Thymus (tissue), 11 donors: ENCODE measurements around the gene DENND1B. TPM values are rescaled to one million over a fixed set of nuclear protein-coding genes. Genes with fewer than 3 reads are reported as not detected.

Source experiments
- DNase-seq, 9 donors: peaks; one replicate each; pipeline ENCODE4 v3.0.0-alpha.2; 2013; ENCODE audit warnings: low spot score in 9 of 9, low read depth in 6 of 9, missing footprints in 1 of 9
- H3K27ac ChIP-seq, 2 donors: one replicate each; pipeline ENCODE4 v1.5.1; 2013; ENCODE audit warnings: control low read depth in 1 of 2, low read depth in 1 of 2, low read length in 1 of 2, mild to moderate bottlenecking in 1 of 2, moderate library complexity in 1 of 2
- H3K27me3 ChIP-seq, 2 donors: one replicate each; pipeline ENCODE4 v1.5.1; 2013; ENCODE audit warnings: low read length in 1 of 2; ENCODE audit not compliant: control insufficient read depth in 2 of 2, insufficient read depth in 1 of 2
- H3K36me3 ChIP-seq, 2 donors: one replicate each; pipeline ENCODE4 v1.5.1; 2013; ENCODE audit warnings: low read length in 1 of 2, mild to moderate bottlenecking in 1 of 2, moderate library complexity in 1 of 2; ENCODE audit not compliant: control insufficient read depth in 2 of 2, insufficient read depth in 2 of 2
- H3K4me1 ChIP-seq, 2 donors: one replicate each; pipeline ENCODE4 v1.5.1; 2013; ENCODE audit warnings: low read length in 2 of 2; ENCODE audit not compliant: control insufficient read depth in 2 of 2, insufficient read depth in 2 of 2
- H3K4me3 ChIP-seq, 2 donors: one replicate each; pipeline ENCODE4 v1.5.1; 2013; ENCODE audit warnings: low read length in 2 of 2, control low read depth in 1 of 2, mild to moderate bottlenecking in 1 of 2
- H3K9me3 ChIP-seq, 2 donors: one replicate each; pipeline ENCODE4 v1.5.1; 2013; ENCODE audit warnings: low read length in 1 of 2, mild to moderate bottlenecking in 1 of 2; ENCODE audit not compliant: control insufficient read depth in 2 of 2, insufficient read depth in 1 of 2
- WGBS: extraction: QIAGEN DNeasy Blood & Tissue Kit; methylation state at CpG from one replicate; pipeline ENCODE4 v1.1.7; 2013; 5-methylcytosine and 5-hydroxymethylcytosine counted together
- polyA plus RNA-seq: library from polyadenylated mRNA; stranded (reverse); fragments of 200-250 nt; gene quantifications from one replicate; pipeline ENCODE4 v1.2.3, GENCODE V29; 2013
- total RNA-seq: library from RNA; stranded (reverse); fragments of 120-200 nt; gene quantifications from one replicate; pipeline ENCODE4 v1.2.4, GENCODE V29; 2013
- donor health status: healthy.

Gene DENND1B
- total and polyA plus RNA-seq, 2 donors: 8.8 to 23.5 TPM

DNA sequence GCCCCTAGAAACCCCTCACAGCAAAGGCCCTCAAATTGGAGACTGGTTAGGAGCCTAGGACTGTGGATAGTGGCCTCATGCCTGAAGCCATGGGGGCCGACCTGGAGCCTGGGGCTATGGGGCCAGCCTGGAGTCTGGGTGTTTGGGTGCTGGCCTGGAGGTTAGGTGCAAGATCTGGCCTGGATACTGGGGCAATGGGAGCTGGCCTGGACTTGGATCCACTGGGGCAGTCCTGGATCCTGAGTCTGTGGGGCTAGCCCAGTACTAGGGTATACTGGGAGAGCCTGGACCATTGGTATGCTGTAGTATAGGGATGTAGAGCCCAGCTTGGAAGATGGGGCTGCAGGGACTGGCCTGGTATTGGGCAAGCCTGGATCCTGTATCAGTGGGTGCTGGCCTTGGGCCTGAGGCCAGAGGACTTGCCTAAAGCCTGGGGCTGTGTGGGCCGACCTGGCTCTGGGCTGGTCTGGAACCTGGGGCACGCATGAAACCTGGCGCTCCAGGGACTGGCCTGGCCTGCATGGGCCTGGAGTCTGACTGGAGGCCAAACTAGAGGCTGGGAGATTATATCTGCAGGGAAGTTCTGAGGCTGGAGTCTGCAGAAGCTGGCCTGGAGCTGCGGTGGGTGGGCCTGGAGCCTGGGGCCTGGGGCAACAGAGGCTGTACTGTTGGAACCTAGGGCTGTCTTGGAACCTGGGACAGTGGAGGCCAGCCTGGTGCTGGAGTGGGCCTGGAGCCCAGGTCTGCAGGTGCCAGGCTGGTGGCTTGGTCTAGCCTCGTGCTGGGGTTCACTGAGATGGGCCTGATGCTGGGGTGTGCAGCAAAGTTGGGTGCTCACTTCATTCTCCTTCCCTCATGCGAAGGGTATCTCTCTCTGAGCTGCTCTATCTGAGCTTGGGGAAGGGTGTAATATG lies 12.6 kb upstream of the DENND1B start:
- H3K9me3 ChIP-seq: no peaks in the 10 kb centered on the region
- no peaks in the 10 kb centered on the region for H3K27me3 ChIP-seq
- 96% methylated on average over 7 of the region's 7 CpGs for WGBS
- DNase-seq: no peak
- no peaks in the 10 kb centered on the region for H3K4me1 ChIP-seq
- no peaks in the 10 kb centered on the region for H3K36me3 ChIP-seq
- H3K27ac ChIP-seq: no peak overlapping the region
- H3K4me3 ChIP-seq: no peak overlapping the region

DNA sequence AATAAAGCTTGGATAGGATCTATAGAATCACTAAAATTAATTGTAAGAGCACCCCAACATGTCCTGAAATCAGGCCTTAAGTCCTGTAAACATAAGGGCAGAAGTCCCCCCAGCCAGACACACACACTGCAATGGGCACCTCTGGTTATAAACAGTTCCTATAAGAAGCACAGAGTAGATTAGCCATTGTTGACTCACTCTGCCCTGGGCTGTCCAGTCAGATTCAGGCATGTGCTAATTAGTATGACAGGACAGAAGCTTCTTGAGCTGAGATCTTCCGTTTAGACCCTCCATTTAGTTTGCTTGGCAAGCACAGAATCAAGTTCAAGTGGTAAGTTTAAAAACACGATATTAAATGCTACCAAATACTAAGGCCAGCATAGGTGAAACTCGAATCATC lies 11.8 kb upstream of the DENND1B start:
- H3K4me1 ChIP-seq: no peaks in the 10 kb centered on the region
- no peaks in the 10 kb centered on the region for H3K9me3 ChIP-seq
- H3K36me3 ChIP-seq: no peaks in the 10 kb centered on the region
- no peaks in the 10 kb centered on the region for H3K27me3 ChIP-seq
- WGBS: 97% methylated on average over 3 of the region's 3 CpGs
- H3K27ac ChIP-seq: no peak overlapping the region
- no peak for DNase-seq
- no peak overlapping the region for H3K4me3 ChIP-seq

DNA sequence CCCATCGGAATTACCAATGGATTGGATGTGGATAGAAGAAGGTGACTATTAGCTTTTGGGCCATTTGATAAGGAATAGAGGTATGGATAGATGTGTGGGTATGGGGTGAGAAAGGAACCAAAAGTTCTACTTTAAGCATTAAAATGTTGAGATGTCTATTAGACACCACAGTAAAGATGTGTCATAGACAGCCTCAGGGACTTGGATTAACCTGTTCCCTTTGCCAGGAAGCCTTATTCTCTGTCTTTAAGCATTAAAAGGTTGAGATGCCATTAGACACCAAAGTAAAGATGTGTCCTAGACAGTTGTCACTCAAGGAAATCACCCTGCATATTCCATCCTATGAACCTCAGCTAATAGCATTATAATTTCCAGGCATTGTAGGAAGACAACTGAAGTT lies 11.0 kb upstream of the DENND1B start:
- WGBS: 97% methylated on average over 1 of the region's 1 CpG

DNA sequence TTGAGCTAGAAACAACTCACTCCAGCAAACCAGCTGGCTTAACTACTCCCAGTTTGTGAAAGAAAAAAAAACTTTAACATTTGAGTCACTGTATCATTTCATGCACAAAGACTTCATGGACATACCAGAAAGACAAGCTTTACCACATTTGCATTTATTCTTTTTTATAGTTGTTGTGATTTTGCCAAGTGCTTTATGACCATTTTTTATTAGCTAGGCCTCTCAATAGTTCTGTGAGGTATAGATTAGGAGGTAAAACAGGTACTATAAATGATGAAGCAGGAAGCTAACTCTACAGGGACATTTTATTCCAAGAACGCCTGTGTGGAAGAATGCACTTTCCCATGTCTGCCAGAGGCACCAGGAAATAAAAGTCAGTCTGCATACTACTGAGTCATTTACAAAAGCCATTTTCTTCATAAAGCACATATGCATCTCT lies 8.2 kb upstream of the DENND1B start:
- DNase-seq: no peak
- no peaks in the 10 kb centered on the region for H3K4me1 ChIP-seq
- no peak overlapping the region for H3K27ac ChIP-seq
- WGBS: 98% methylated on average over 1 of the region's 1 CpG
- no peaks in the 10 kb centered on the region for H3K9me3 ChIP-seq
- H3K36me3 ChIP-seq: no peaks in the 10 kb centered on the region
- H3K4me3 ChIP-seq: no peak overlapping the region
- no peaks in the 10 kb centered on the region for H3K27me3 ChIP-seq

More for the DNA sequence above, 11.0 kb upstream of the DENND1B start:
- no peak overlapping the region for H3K4me3 ChIP-seq
- no peaks in the 10 kb centered on the region for H3K9me3 ChIP-seq
- H3K27ac ChIP-seq: no peak overlapping the region
- H3K36me3 ChIP-seq: no peaks in the 10 kb centered on the region
- no peaks in the 10 kb centered on the region for H3K27me3 ChIP-seq
- no peaks in the 10 kb centered on the region for H3K4me1 ChIP-seq
- DNase-seq: no peak

DNA sequence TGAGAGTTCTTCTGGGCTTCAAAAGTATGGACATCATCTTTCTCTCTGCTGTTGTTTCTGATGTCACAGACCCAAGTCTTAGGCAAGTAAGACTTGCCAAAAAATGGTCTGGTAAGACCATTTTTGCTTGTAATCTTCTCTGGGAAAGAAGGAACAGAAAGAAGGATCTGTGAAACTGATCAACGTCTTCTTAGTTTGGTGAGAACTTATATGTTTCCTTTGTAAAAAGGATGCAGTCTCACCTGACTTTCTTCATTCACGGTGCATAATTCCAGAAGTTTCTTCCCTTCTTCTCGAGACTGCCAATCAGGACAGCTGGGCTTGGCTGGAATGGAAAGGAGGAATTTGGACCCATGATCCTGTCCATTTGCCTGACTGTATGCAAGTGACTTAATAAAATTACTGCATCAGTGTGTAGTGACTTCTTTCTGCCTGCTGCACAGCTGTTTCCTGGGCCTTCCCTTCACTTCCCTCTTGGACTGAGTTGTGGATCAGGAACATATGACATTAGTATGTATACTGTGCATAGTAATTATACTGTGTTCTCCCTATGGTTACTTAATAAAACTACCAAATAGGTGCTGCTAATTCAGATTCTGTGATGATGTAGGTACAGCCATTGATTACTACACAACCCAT lies 7.6 kb upstream of the DENND1B start:
- no peaks in the 10 kb centered on the region for H3K36me3 ChIP-seq
- H3K4me3 ChIP-seq: no peak overlapping the region
- WGBS: 94% methylated on average over 3 of the region's 3 CpGs
- no peak for DNase-seq
- H3K27ac ChIP-seq: no peak overlapping the region
- no peaks in the 10 kb centered on the region for H3K9me3 ChIP-seq
- H3K27me3 ChIP-seq: no peaks in the 10 kb centered on the region
- H3K4me1 ChIP-seq: peaks cover 0 to 4% of the 10 kb centered on the region in 2 donors

DNA sequence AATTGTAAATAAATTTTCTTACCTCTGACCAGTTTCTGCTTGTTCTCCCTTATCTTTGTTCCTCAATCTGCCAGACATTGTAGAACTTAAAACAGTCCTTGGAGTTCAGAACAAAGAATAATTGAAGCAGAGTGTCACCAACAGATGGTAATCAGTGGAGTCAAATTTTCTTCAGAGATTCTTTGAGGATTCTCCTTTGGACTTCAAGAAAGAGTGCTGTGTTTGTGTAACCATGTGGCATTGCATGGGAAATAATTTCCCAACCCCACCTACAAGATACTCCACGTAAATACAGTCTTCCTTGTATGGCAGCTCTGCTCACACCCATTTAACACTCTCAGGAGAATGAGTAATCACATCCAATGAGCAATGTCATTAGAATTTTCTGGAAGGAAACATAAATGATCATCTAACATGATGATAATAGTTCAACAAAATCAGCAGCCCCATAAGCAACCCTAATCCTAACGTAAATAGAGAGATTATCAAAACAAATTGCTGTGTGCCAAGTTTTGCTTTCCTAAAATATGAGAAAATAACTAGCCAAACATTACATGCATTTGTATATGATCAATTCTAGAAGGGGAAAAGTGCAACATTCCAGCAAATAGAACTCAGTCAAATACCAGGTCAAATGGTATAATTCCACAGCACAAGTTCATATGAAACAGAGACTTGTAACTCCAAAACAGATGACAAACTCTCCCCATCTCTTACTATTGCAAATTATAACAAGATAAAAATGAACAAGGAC lies 6.9 kb upstream of the DENND1B start:
- H3K27me3 ChIP-seq: no peaks in the 10 kb centered on the region
- no peak overlapping the region for H3K4me3 ChIP-seq
- 96% methylated on average over 2 of the region's 2 CpGs for WGBS
- H3K4me1 ChIP-seq: peaks cover 0 to 4% of the 10 kb centered on the region in 2 donors
- no peaks in the 10 kb centered on the region for H3K9me3 ChIP-seq
- DNase-seq: no peak
- no peak overlapping the region for H3K27ac ChIP-seq
- no peaks in the 10 kb centered on the region for H3K36me3 ChIP-seq

DNA sequence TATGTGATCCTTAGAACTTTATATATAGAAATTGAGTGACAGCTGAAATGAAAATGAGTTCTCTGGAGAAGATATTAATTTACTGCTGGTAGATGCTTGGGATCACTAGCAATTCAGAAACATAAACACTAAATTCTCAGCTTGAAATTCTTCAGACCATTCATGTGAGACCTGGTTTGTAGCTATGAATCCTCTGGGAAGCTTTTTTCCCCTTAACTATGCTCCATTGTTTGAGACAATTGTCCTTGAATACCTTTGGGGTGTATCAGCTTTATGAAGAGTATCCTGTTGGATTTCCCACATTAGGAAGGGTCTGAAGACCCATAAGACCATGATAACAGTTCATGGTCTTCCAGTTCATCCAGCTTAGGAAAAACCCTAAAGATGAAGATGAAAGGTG lies 4.6 kb upstream of the DENND1B start:
- Histone ChIP-seq H3K27me3 (no peaks in the 10 kb centered on the region), H3K36me3 (no peaks in the 10 kb centered on the region), H3K4me1 (peaks cover 10 to 16% of the 10 kb centered on the region in 2 donors), H3K27ac (no peak overlapping the region), H3K9me3 (no peaks in the 10 kb centered on the region), H3K4me3 (no peak overlapping the region)
- no peak for DNase-seq

DNA sequence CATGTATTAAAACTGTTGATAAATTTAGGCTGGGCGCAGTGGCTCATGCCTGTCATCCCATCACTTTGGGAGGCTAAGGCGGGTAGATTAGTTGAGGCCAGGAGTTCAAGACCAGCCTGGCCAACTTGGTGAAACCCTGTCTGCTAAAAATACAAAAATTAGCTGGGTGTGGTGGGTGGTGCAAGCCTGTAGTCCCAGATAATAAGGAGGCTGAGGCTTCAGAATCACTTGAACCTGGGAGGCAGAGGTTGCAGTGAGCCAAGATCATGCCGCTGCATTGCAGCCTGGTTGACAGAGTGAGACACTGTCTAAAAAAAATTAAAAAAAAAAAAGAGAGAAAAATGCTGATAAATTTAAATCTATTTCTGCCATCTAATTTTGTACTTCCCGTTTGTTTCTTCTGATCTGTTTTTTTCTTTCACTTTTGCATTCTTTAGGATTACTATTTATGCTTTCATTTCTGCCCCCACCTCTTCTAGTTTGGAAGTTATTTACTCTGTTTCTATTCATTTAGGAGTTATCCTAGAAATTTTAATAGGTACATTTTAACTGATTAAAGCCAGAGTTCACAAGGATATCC lies 3.2 kb upstream of the DENND1B start:
- WGBS: 57% methylated on average over 4 of the region's 4 CpGs
- Histone ChIP-seq H3K27me3 (no peaks in the 10 kb centered on the region), H3K4me3 (no peak overlapping the region), H3K36me3 (no peaks in the 10 kb centered on the region), H3K4me1 (peaks cover 10 to 16% of the 10 kb centered on the region in 2 donors), H3K27ac (no peak overlapping the region), H3K9me3 (no peaks in the 10 kb centered on the region)
- DNase-seq: no peak
